Thoracic aorta (tissue), 2 donors: ENCODE measurements around the gene POLG. TPM values are rescaled to one million over a fixed set of nuclear protein-coding genes. Genes with fewer than 3 reads are reported as not detected.

Source experiments
- ATAC-seq: fragments of 150-250 bp; one replicate; pipeline ENCODE4 v1.8.0; 2017; ENCODE audit warnings: low read depth; ENCODE audit not compliant: insufficient number of reproducible peaks, low FRiP score
- DNase-seq: peaks from one replicate; pipeline ENCODE4 v3.0.0-alpha.2; 2020; ENCODE audit warnings: low spot score
- H3K27ac ChIP-seq, 2 donors: fragments of 200-600 bp; sonication (generic); 1 replicate in 1 of 2; 2 replicates in 1 of 2; pipeline ENCODE4 v1.5.1; 2016; ENCODE audit warnings: mild to moderate bottlenecking in 2 of 2, moderate library complexity in 2 of 2
- H3K27me3 ChIP-seq: fragments of 200-600 bp; sonication (generic); replicated peaks from 2 replicates; pipeline ENCODE4 v1.6.0; 2016; ENCODE audit warnings: mild to moderate bottlenecking; ENCODE audit not compliant: insufficient read depth
- H3K36me3 ChIP-seq: fragments of 200-600 bp; sonication (generic); one replicate; pipeline ENCODE4 v1.5.1; 2016
- H3K4me1 ChIP-seq, 2 donors: fragments of 200-600 bp; sonication (generic); 1 replicate in 1 of 2; 2 replicates in 1 of 2; pipeline versions ENCODE4 v1.5.1 to v1.6.0; 2016; ENCODE audit warnings: low read depth in 2 of 2, mild to moderate bottlenecking in 1 of 2; ENCODE audit not compliant: control insufficient read depth in 1 of 2
- H3K4me3 ChIP-seq: fragments of 200-600 bp; sonication (generic); 2 replicates; pipeline ENCODE4 v1.5.1; 2016; ENCODE audit warnings: mild to moderate bottlenecking
- H3K9me3 ChIP-seq: fragments of 200-600 bp; sonication (generic); 2 replicates; pipeline ENCODE4 v1.5.1; 2016
- total RNA-seq, 2 donors: library from RNA; depleted of rRNA; stranded (reverse); fragments of >200 nt; gene quantifications; one replicate each; pipeline versions ENCODE4 v1.1.0 to v1.2.3, GENCODE V29; 2016
- TF ChIP-seq, protein P1 (sequence below): fragments of 200-600 bp; sonication (generic); IDR thresholded peaks from one replicate; pipeline ENCODE4 v1.5.1; 2019; ENCODE audit warnings: antibody characterized with exemption

The POLG gene
- total RNA-seq, 2 donors from 2014 or later: 89.2 to 89.8 TPM

DNA sequence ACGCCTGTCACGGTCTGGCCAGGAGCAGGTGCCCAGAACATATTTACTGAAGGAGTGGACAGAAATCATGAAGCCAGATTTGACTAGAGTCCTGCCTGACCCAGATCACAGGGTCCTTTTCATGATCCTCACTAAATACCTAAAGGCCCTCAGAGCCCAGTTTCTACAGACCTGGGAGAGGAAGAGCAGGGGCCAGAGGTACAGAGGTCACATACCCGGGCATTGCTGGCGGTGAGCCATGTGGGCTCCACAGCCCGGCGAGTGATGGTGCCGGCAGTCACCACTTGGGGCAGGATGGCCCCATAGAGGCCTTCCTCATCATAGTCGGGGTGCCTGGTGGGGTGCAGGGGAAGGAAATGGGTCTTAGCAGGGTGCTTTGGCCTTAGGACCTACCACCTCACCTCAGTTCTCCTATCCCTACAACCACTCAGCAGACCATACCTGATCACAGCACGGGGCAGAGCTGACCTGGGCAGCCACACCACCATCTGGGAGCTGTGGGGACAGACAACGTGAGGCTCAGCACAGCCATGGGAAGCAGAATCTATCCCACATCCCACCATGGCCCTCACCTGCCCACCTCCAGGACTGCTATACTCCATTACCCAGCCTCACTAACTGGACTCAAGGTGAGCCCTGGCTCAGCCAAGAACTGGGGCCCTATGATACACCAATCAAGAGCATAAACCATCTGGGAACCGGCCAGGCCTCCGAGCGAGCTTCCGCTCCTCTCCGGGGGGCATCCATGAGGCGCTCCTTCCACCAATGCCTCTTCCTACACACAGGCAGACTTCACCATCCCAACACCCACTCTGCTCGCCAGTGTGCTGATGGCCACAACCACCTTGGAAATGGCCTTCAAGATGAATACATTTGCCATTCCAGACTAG, 12.9 kb downstream of the POLG start:
- H3K4me3 ChIP-seq: no peak overlapping the region
- no peaks in the 10 kb centered on the region for H3K4me1 ChIP-seq
- peaks cover 92% of the 10 kb centered on the region for H3K36me3 ChIP-seq
- no peak for DNase-seq
- H3K27ac ChIP-seq: no peak overlapping the region
- TF ChIP-seq, protein P1, sequence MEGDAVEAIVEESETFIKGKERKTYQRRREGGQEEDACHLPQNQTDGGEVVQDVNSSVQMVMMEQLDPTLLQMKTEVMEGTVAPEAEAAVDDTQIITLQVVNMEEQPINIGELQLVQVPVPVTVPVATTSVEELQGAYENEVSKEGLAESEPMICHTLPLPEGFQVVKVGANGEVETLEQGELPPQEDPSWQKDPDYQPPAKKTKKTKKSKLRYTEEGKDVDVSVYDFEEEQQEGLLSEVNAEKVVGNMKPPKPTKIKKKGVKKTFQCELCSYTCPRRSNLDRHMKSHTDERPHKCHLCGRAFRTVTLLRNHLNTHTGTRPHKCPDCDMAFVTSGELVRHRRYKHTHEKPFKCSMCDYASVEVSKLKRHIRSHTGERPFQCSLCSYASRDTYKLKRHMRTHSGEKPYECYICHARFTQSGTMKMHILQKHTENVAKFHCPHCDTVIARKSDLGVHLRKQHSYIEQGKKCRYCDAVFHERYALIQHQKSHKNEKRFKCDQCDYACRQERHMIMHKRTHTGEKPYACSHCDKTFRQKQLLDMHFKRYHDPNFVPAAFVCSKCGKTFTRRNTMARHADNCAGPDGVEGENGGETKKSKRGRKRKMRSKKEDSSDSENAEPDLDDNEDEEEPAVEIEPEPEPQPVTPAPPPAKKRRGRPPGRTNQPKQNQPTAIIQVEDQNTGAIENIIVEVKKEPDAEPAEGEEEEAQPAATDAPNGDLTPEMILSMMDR: no peak
- no peaks in the 10 kb centered on the region for H3K27me3 ChIP-seq
- no peaks in the 10 kb centered on the region for H3K9me3 ChIP-seq
- no peak for ATAC-seq

DNA sequence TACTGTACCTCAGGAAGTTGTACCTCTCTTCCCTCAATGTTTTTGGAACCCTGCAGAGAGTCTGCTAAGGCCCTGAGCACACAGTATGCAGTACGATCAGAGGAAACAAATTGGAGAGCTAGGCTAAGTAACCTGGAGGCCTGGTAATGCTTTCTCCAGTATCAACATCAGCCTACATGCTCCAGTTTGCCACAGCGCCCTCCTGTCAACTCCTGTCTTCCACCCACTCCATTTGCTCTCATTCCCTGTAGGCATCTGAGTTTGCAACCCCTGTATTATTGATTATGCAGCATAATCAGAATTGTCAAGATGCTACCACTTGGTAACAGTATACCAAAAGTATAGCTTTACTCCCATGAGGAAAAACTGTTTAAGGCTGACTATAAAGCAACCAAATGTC, 14.4 kb downstream of the POLG start:
- DNase-seq (no peak), ATAC-seq (no peak)
- TF ChIP-seq, protein P1: no peak
- Histone ChIP-seq H3K4me3 (no peak overlapping the region), H3K36me3 (peaks cover 90% of the 10 kb centered on the region), H3K27me3 (no peaks in the 10 kb centered on the region), H3K4me1 (no peaks in the 10 kb centered on the region), H3K27ac (no peak overlapping the region), H3K9me3 (no peaks in the 10 kb centered on the region)

DNA sequence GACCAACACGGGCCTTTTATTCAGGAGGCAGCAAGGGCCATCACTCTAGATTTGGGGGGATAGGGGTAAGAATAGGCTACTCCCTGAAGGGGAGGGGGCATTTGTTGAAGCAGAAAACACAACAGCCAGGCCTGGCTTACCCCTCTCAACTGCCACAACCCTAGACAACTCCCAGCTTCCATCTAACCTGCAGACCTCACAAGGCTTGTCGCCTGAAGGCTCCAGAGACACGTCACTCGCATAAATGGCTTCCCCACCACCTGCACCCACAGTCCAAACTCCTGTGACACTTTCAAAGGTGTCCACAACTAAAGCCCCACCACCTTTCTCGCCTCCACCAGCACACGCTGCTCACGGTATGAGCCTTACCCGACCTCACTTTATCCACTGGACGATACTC, 14.9 kb downstream of the POLG start:
- H3K27me3 ChIP-seq: no peaks in the 10 kb centered on the region
- DNase-seq (no peak), ATAC-seq (no peak)
- TF ChIP-seq, protein P1: no peak
- no peaks in the 10 kb centered on the region for H3K9me3 ChIP-seq
- peaks cover 91% of the 10 kb centered on the region for H3K36me3 ChIP-seq
- no peak overlapping the region for H3K4me3 ChIP-seq
- no peak overlapping the region for H3K27ac ChIP-seq
- no peaks in the 10 kb centered on the region for H3K4me1 ChIP-seq

DNA sequence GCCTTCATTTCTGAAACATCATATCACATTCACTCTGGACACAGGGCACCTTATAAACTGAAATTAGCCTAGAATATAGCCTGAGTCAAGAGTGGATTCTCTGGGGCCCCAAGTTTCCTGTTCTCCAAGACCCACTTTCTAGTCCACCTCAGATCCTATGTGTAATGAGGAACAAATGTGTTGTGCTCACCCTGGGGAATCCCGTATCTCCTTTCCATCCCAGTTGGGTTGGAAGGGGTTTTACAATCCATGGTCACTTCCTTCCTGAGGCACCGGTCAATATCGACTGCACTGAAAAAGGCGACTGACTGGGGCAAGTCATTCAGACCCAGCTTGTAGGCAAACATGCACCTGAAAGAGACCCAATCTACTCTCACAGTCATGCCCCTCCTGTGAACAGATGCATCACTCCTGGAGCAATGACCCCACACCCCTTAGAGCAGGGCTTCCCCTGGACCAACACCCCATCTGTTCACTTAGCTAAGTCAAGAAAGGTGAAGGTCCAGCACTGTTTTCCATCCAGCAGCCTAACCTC, 17.4 kb downstream of the POLG start:
- Histone ChIP-seq H3K27me3 (no peaks in the 10 kb centered on the region), H3K4me1 (no peaks in the 10 kb centered on the region), H3K27ac (no peak overlapping the region), H3K36me3 (peaks cover 66% of the 10 kb centered on the region), H3K4me3 (no peak overlapping the region), H3K9me3 (no peaks in the 10 kb centered on the region)
- TF ChIP-seq, protein P1: no peak
- DNase-seq (no peak), ATAC-seq (no peak)

DNA sequence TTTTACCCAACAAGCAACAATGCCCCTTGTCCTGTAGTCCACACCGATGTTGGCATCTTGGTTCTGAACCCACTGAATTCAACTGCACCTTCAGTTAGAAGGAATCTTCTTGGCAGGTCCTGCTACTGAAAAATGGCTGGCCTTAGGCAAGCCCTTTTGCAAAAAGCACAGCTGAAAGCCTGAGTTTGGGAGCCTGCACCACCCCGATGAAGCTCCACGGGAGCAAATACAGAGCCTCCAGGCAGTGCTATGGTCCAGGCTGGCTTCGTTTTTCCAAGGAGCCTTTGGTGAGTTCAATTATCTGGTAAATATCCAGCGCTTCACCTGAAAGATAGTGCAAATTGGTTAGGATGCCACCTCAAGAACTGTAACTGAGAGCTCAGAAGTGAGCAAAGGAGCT, 18.1 kb downstream of the POLG start:
- no peaks in the 10 kb centered on the region for H3K9me3 ChIP-seq
- TF ChIP-seq, protein P1: no peak
- no peaks in the 10 kb centered on the region for H3K4me1 ChIP-seq
- H3K36me3 ChIP-seq: peaks cover 59% of the 10 kb centered on the region
- no peaks in the 10 kb centered on the region for H3K27me3 ChIP-seq
- no peak overlapping the region for H3K27ac ChIP-seq
- ATAC-seq: no peak
- no peak for DNase-seq
- H3K4me3 ChIP-seq: no peak overlapping the region
